ENCODE measurements around the gene TBC1D7. TPM values are rescaled to one million over a fixed set of nuclear protein-coding genes. Genes with fewer than 3 reads are reported as not detected.

TBC1D7 gene
- total RNA-seq, 1 experiment from 2014 or later: 35.2 TPM

- H3K27me3 ChIP-seq (ENCODE audit: control insufficient read depth, insufficient read depth, low read length): no peaks in the 10 kb centered on the region
- no peak overlapping the region for H3K4me3 ChIP-seq (ENCODE audit: insufficient read depth, low read depth, low read length)
- H3K36me3 ChIP-seq (replicated peaks; ENCODE audit: control insufficient read depth, insufficient read depth, low read length): peaks cover 23% of the 10 kb centered on the region
- DNase-seq: no peak
These were observed 12.4 kb downstream of the TBC1D7 start for GRCh38 chr6:13315896-13316295.

- Histone ChIP-seq H3K36me3 (replicated peaks; ENCODE audit: control insufficient read depth, insufficient read depth, low read length) (peaks cover 20% of the 10 kb centered on the region), H3K4me3 (ENCODE audit: insufficient read depth, low read depth, low read length) (no peak overlapping the region), H3K27me3 (ENCODE audit: control insufficient read depth, insufficient read depth, low read length) (no peaks in the 10 kb centered on the region)
- no peak for DNase-seq
These were observed 13.5 kb downstream of the TBC1D7 start for GRCh38 chr6:13314806-13315205.

DNA sequence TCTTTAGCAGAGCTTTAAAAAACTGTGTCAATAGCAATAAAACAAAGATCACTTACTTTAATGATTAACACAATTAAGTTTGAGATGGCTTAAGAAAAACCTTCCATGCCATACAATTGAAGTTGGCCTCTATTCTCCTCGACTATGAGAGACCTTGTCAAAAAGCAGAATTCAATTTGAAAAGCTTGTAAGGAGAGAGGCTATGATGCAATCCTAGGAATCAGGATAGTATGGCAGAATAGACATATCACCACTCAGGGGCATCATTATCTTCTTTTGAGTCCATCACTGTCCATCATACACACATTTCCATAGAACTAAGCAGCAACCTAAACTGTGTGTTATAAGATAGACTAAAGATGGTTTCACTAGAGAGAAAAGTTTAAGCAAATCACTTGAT is 17.2 kb downstream of the TBC1D7 start:
- DNase-seq: no peak
- Histone ChIP-seq H3K36me3 (replicated peaks; ENCODE audit: control insufficient read depth, insufficient read depth, low read length) (peaks cover 11% of the 10 kb centered on the region), H3K27me3 (ENCODE audit: control insufficient read depth, insufficient read depth, low read length) (no peaks in the 10 kb centered on the region), H3K4me3 (ENCODE audit: insufficient read depth, low read depth, low read length) (no peak overlapping the region)

GRCh38 chr6:13308332-13308731 is 20.0 kb downstream of the TBC1D7 start:
- H3K36me3 ChIP-seq (replicated peaks; ENCODE audit: control insufficient read depth, insufficient read depth, low read length): peaks cover 9% of the 10 kb centered on the region
- H3K4me3 ChIP-seq (ENCODE audit: insufficient read depth, low read depth, low read length): no peak overlapping the region
- no peak for DNase-seq
- no peaks in the 10 kb centered on the region for H3K27me3 ChIP-seq (ENCODE audit: control insufficient read depth, insufficient read depth, low read length)

DNA sequence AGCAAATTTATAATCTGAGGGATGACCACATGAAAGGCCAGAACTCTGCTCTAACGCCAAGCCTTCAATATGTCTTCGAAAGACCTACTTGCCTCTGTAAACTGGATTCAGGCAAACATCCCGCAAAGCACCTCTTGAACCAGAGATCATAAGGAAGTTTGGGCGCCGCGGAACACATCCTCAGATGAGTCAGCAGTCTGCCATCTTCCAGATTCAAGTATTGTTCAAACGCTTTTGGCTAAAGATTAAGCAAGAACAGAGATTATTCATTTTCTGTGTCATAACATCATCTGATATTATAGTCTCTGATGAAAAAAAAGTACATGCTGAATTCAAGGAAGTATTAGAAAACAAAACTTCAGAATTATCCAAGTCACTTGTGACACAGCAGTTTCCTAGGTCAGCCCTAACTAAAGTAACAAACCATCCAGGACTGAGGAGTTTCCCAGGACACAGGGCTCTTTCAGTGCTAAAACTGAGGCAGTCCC is 20.8 kb downstream of the TBC1D7 start:
- Histone ChIP-seq H3K36me3 (replicated peaks; ENCODE audit: control insufficient read depth, insufficient read depth, low read length) (peaks cover 13% of the 10 kb centered on the region), H3K4me3 (ENCODE audit: insufficient read depth, low read depth, low read length) (no peak overlapping the region), H3K27me3 (ENCODE audit: control insufficient read depth, insufficient read depth, low read length) (no peaks in the 10 kb centered on the region)
- DNase-seq: no peak

GRCh38 chr6:13305791-13306190 is 22.5 kb downstream of the TBC1D7 start:
- Histone ChIP-seq H3K36me3 (replicated peaks; ENCODE audit: control insufficient read depth, insufficient read depth, low read length) (peaks cover 16% of the 10 kb centered on the region), H3K4me3 (ENCODE audit: insufficient read depth, low read depth, low read length) (no peak overlapping the region), H3K27me3 (ENCODE audit: control insufficient read depth, insufficient read depth, low read length) (no peaks in the 10 kb centered on the region)
- no peak for DNase-seq

GRCh38 chr6:13305288-13305687 is 23.0 kb downstream of the TBC1D7 start:
- DNase-seq: no peak
- peaks cover 16% of the 10 kb centered on the region for H3K36me3 ChIP-seq (replicated peaks; ENCODE audit: control insufficient read depth, insufficient read depth, low read length)
- no peaks in the 10 kb centered on the region for H3K27me3 ChIP-seq (ENCODE audit: control insufficient read depth, insufficient read depth, low read length)
- H3K4me3 ChIP-seq (ENCODE audit: insufficient read depth, low read depth, low read length): no peak overlapping the region

DNA sequence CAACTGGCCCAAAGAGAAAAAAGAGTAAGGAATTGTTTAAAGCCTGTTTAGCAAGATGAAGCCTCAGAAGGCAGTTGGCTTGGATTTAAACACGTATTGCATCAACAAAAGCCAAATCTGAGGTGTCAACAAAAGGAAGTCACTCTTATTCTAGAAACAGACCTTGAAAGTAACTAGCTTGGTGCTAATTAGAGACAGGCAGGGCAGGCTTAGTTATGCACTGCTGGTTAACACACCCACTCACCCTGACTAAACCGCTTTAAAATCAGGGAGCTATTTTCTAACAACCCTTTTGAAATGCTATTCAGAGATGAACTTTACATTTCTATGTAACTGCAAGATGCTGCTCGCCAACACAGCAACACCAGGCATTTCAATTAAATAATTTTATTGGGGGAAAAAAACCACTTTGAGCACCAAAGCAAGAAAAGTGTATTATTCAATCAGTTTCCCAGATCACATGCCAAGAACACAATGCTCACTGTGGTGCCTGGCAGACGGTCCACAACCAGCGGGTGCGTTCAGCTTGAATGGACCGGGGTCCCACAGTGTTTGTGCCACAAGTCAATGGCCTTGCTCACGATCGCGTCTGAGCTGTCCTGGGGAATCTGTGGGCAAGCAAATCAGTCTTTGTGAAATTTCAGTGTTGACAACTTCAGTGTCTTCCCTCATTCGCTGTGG is 23.6 kb downstream of the TBC1D7 start:
- no peak overlapping the region for H3K4me3 ChIP-seq (ENCODE audit: insufficient read depth, low read depth, low read length)
- peaks cover 20% of the 10 kb centered on the region for H3K36me3 ChIP-seq (replicated peaks; ENCODE audit: control insufficient read depth, insufficient read depth, low read length)
- no peak for DNase-seq
- H3K27me3 ChIP-seq (ENCODE audit: control insufficient read depth, insufficient read depth, low read length): no peaks in the 10 kb centered on the region

- H3K36me3 ChIP-seq (replicated peaks; ENCODE audit: control insufficient read depth, insufficient read depth, low read length): peaks cover 20% of the 10 kb centered on the region
- no peak for DNase-seq
- H3K27me3 ChIP-seq (ENCODE audit: control insufficient read depth, insufficient read depth, low read length): no peaks in the 10 kb centered on the region
- H3K4me3 ChIP-seq (ENCODE audit: insufficient read depth, low read depth, low read length): no peak overlapping the region
These were observed 24.2 kb downstream of the TBC1D7 start for GRCh38 chr6:13304101-13304500.

DNA sequence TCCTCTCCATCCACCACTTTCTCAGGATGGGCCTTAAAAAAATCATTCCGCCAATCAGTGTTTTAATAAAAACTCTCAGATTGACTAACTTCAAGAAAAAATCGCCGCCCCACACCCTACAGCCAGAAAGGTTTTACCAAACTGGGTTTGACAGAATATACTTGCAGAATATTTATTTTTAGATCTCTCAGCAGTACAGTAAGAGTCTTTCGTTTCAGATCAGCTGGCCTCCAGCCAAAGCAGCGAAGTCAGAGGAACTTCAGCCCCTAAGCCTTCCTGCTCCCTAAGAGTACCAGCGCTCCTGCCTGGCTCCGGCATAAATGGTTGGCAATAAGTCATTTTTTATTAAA is 24.7 kb downstream of the TBC1D7 start:
- Histone ChIP-seq H3K36me3 (replicated peaks; ENCODE audit: control insufficient read depth, insufficient read depth, low read length) (peaks cover 19% of the 10 kb centered on the region), H3K4me3 (ENCODE audit: insufficient read depth, low read depth, low read length) (no peak overlapping the region), H3K27me3 (ENCODE audit: control insufficient read depth, insufficient read depth, low read length) (no peaks in the 10 kb centered on the region)
- no peak for DNase-seq

DNA sequence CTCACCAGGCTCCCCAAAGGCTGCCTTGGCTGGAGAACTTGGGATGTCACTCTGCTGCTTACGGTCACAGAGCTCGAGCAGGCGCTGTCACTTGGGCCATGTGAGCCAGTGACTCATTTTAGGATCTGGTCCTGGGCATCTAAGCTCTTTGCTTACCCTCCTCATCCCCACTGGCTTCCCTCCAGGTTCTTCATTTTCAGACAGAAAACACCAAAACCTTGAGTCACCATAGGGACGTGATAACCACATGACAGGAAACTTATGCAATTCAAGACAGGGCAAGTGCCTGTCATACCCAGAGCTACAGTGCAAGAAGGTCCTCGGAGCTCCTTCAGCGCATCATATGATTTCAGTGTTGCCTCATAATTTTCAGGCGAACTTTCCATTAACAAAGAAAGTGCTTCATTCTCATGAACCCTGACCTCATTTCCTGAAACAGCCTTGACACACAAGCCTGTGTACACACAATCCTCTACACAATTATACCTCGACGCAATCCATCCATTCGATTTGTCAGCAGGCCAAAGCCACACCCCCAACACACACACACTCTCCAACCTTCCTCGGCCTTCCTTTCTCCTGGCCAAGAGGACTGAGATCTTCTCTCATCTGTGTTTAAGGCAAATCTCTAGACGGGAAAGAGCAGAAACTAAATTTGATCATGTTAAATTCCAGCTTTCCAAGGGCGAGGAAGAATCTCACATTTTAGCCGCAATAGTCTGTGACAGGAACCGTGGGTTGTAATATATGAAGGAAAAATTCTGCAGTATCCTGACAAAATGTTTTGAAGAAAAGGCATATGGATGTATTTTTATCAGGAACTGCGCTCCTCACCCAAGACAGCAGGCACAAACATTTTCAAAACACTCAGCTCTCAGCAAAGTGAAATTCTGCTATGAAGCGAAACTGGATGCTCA is 25.3 kb downstream of the TBC1D7 start:
- no peak for DNase-seq
- H3K36me3 ChIP-seq (replicated peaks; ENCODE audit: control insufficient read depth, insufficient read depth, low read length): peaks cover 18% of the 10 kb centered on the region
- H3K4me3 ChIP-seq (ENCODE audit: insufficient read depth, low read depth, low read length): no peak overlapping the region
- H3K27me3 ChIP-seq (ENCODE audit: control insufficient read depth, insufficient read depth, low read length): no peaks in the 10 kb centered on the region

DNA sequence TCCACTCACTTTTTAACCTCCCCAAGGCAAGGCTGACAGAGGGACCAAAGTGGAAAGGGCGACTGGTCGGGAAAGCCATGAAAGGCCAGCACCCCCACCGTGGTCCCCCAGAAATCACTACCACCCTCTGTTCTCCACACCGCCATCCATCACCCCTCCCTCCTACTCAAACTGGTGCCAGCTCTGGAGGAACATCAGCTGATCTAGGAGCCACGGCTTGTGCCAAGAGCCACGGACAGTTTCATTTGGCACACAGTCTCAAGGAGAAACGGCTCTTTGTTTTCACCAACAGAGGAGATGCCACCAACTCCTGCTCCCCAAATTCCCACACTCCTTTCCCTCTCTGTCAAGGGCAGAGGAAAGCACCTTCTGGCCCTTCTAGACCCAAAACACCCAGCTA is 26.0 kb downstream of the TBC1D7 start:
- no peak for DNase-seq
- Histone ChIP-seq H3K36me3 (replicated peaks; ENCODE audit: control insufficient read depth, insufficient read depth, low read length) (peaks cover 18% of the 10 kb centered on the region), H3K27me3 (ENCODE audit: control insufficient read depth, insufficient read depth, low read length) (no peaks in the 10 kb centered on the region), H3K4me3 (ENCODE audit: insufficient read depth, low read depth, low read length) (no peak overlapping the region)

DNA sequence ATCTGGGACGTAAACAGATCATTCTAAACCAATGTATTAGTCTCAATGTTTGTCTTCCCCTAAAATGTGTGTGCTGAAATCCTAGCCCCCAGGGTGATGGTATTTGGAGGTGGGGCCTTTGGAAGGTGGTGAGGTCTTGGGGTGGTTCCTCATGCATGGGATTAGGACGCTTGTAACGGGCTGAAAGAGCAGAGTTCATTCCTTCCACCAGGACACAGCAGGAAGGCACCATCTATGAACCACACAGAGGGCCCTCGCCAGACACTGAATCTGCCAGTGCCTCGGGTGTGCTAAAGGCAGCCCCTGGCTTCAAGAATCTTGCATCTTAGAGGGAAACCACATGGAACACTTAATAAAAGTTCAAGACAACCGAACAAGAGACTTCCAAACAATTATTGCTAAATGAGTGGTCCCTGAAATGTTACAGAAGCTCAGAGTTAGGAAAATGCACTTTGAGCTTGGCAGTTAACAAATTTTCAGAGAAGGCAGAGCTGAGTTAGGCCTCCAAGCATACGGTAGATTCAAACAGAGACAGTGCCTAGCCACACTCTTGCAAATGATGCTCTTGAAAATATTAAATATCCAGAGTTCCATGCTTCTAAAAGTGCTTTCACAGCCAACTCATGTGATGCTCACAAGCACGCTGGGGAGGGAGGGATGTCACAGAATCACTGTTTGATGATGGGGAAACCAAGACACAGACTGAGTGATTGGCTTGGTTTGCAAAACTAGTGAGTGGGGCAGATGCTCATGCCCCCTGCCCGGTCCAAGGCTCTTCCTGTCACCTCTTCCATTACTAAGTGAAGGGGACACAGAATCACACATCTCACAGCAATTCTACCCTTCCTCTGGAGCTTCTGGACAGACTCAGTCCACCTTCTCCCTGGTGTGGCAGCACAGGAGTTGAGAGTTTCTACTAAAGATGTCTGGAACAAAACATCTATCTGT is 27.4 kb downstream of the TBC1D7 start:
- H3K36me3 ChIP-seq (replicated peaks; ENCODE audit: control insufficient read depth, insufficient read depth, low read length): peaks cover 19% of the 10 kb centered on the region

GRCh38 chr6:13299918-13300317 is 28.4 kb downstream of the TBC1D7 start:
- H3K4me3 ChIP-seq (ENCODE audit: insufficient read depth, low read depth, low read length): no peak overlapping the region
- peaks cover 18% of the 10 kb centered on the region for H3K36me3 ChIP-seq (replicated peaks; ENCODE audit: control insufficient read depth, insufficient read depth, low read length)
- no peak for DNase-seq
- no peaks in the 10 kb centered on the region for H3K27me3 ChIP-seq (ENCODE audit: control insufficient read depth, insufficient read depth, low read length)

More for the DNA sequence above, 27.4 kb downstream of the TBC1D7 start:
- no peaks in the 10 kb centered on the region for H3K27me3 ChIP-seq (ENCODE audit: control insufficient read depth, insufficient read depth, low read length)
- H3K4me3 ChIP-seq (ENCODE audit: insufficient read depth, low read depth, low read length): no peak overlapping the region
- DNase-seq: no peak

All from H7 (cell line).